Fibroblast of lung (primary cell): ENCODE data around the gene CALHM6. TPM values are rescaled to one million over a fixed set of nuclear protein-coding genes. Genes with fewer than 3 reads are reported as not detected.
A peak's percentile ranks its signal among the peaks of the same experiment; 100 is the strongest.

ENCODE experiments used
- DNase-seq, 2 donors: peaks; one replicate each; pipeline versions ENCODE4 v3.0.0 to v3.0.0-alpha.2; 2010; ENCODE audit warnings: low read depth in 2 of 2
- H2AFZ ChIP-seq: 2 replicates; pipeline ENCODE4 v1.5.1; 2012; ENCODE audit warnings: low read length, control low read depth, inconsistent platforms
- H3K27ac ChIP-seq: 2 replicates; pipeline ENCODE4 v1.5.1; 2011; ENCODE audit warnings: low read length, control low read depth; ENCODE audit not compliant: insufficient read depth
- H3K27me3 ChIP-seq: 2 replicates; pipeline ENCODE4 v1.5.1; 2011; ENCODE audit warnings: mild to moderate bottlenecking, low read length; ENCODE audit not compliant: control insufficient read depth, insufficient read depth
- H3K36me3 ChIP-seq: 2 replicates; pipeline ENCODE4 v1.5.1; 2011; ENCODE audit warnings: low read length; ENCODE audit not compliant: control insufficient read depth, insufficient read depth
- H3K4me1 ChIP-seq: 2 replicates; pipeline ENCODE4 v1.5.1; 2011; ENCODE audit warnings: low read length; ENCODE audit not compliant: control insufficient read depth, insufficient read depth; ENCODE audit errors: extremely low read depth
- H3K4me2 ChIP-seq: 2 replicates; pipeline ENCODE4 v1.5.1; 2011; ENCODE audit warnings: low read length, control low read depth; ENCODE audit not compliant: insufficient read depth; ENCODE audit errors: extremely low read depth
- H3K4me3 ChIP-seq, 4 experiments: fragments of 200-600 bp in 1 of 4; sonication (generic) in 1 of 4; replicated peaks in 1 of 4; 2 replicates each; pipeline ENCODE4 v1.5.1; 2011 to 2016; ENCODE audit warnings: low read length in 4 of 4, low read depth in 3 of 4, mild to moderate bottlenecking in 3 of 4, control low read depth in 2 of 4, inconsistent platforms in 1 of 4, mixed read lengths in 1 of 4; ENCODE audit not compliant: insufficient read depth in 1 of 4; ENCODE audit errors: control extremely low read depth in 1 of 4
- H3K79me2 ChIP-seq: 2 replicates; pipeline ENCODE4 v1.5.1; 2012; ENCODE audit warnings: mild to moderate bottlenecking, low read length, inconsistent platforms; ENCODE audit not compliant: control insufficient read depth, insufficient read depth
- H3K9ac ChIP-seq: 2 replicates; pipeline ENCODE4 v1.5.1; 2011; ENCODE audit warnings: mild to moderate bottlenecking, low read length, control low read depth; ENCODE audit not compliant: insufficient read depth
- H3K9me3 ChIP-seq: 2 replicates; pipeline ENCODE4 v1.5.1; 2012; ENCODE audit warnings: low read depth, low read length; ENCODE audit not compliant: control insufficient read depth, insufficient read depth
- H4K20me1 ChIP-seq: 2 replicates; pipeline ENCODE4 v1.5.1; 2011; ENCODE audit warnings: low read length; ENCODE audit not compliant: control insufficient read depth, insufficient read depth; ENCODE audit errors: extremely low read depth
- CTCF ChIP-seq, 2 donors: IDR thresholded peaks in 1 of 2; conservative IDR thresholded peaks in 1 of 2; 1 replicate in 1 of 2; 2 replicates in 1 of 2; pipeline ENCODE4 v1.5.1; 2011 to 2012; ENCODE audit warnings: low read length in 2 of 2, control low read depth in 1 of 2, inconsistent platforms in 1 of 2, low read depth in 1 of 2, mild to moderate bottlenecking in 1 of 2
- EZH2 ChIP-seq: IDR thresholded peaks from 2 replicates; pipeline ENCODE4 v1.5.1; 2012; ENCODE audit warnings: low read length, control low read depth, mild to moderate bottlenecking; ENCODE audit errors: missing control alignments
- polyA plus RNA-seq, 2 donors: library from polyadenylated mRNA; depleted of rRNA in 1 of 2; stranded (reverse) in 1 of 2; unstranded in 1 of 2; fragments of >200 nt; gene quantifications; 2 replicates each; pipeline ENCODE4 v1.2.1, GENCODE V29; 2011 to 2012; ENCODE audit warnings: missing spikeins in 1 of 2
- total RNA-seq: library from RNA; depleted of rRNA; stranded (reverse); fragments of >200 nt; gene quantifications from 2 replicates; pipeline ENCODE4 v1.2.1, GENCODE V29; 2014

Gene CALHM6
- total and polyA plus RNA-seq, 2 donors (not counting 1 experiment from before 2014, with no cell fraction given) = 0.33 to 1.3 TPM

- TF ChIP-seq CTCF (conservative IDR thresholded peaks at IDR 0.05 in 1 of 2, IDR thresholded peaks at IDR 0.05 in 1 of 2; ENCODE audit: low read depth in 1 of 2, low read length in 2 of 2) = no peak
- H3K27me3 ChIP-seq = no peaks in the 10 kb centered on the region
- H3K4me2 ChIP-seq = no peak overlapping the region
- no peak overlapping the region for H3K9ac ChIP-seq
- no peak overlapping the region for H3K4me3 ChIP-seq
- no peaks in the 10 kb centered on the region for H3K79me2 ChIP-seq
- H3K27ac ChIP-seq = no peak overlapping the region
- no peaks in the 10 kb centered on the region for H4K20me1 ChIP-seq
- no peaks in the 10 kb centered on the region for H3K9me3 ChIP-seq
- H3K36me3 ChIP-seq = no peaks in the 10 kb centered on the region
- no peak for DNase-seq
- H3K4me1 ChIP-seq = peaks cover 5% of the 10 kb centered on the region
- H2AFZ ChIP-seq = no peak overlapping the region
These were observed 23.5 kb upstream of the CALHM6 start for GRCh38 chr6:116437656-116438055.

- Histone ChIP-seq H3K9me3 (no peaks in the 10 kb centered on the region), H3K27ac (no peak overlapping the region), H3K4me2 (no peak overlapping the region), H3K4me1 (peaks cover 5% of the 10 kb centered on the region), H3K79me2 (no peaks in the 10 kb centered on the region), H3K36me3 (no peaks in the 10 kb centered on the region), H4K20me1 (no peaks in the 10 kb centered on the region), H3K4me3 (no peak overlapping the region), H3K27me3 (no peaks in the 10 kb centered on the region), H2AFZ (no peak overlapping the region), H3K9ac (no peak overlapping the region)
- TF ChIP-seq CTCF (conservative IDR thresholded peaks at IDR 0.05 in 1 of 2, IDR thresholded peaks at IDR 0.05 in 1 of 2; ENCODE audit: low read depth in 1 of 2, low read length in 2 of 2) (no peak), EZH2 (no peak)
- no peak for DNase-seq
These were observed 22.4 kb upstream of the CALHM6 start for GRCh38 chr6:116438590-116439448.

GRCh38 chr6:116439522-116440051 lies 21.6 kb upstream of the CALHM6 start:
- peak in 1 of 2 donors; percentile 72 for DNase-seq
- Histone ChIP-seq H3K4me1 (peaks cover 5% of the 10 kb centered on the region), H3K4me3 (no peak overlapping the region), H2AFZ (no peak overlapping the region), H3K36me3 (no peaks in the 10 kb centered on the region), H3K4me2 (no peak overlapping the region), H3K9me3 (no peaks in the 10 kb centered on the region), H3K27me3 (no peaks in the 10 kb centered on the region), H4K20me1 (no peaks in the 10 kb centered on the region), H3K27ac (no peak overlapping the region), H3K9ac (no peak overlapping the region), H3K79me2 (no peaks in the 10 kb centered on the region)
- no peak for TF ChIP-seq CTCF (conservative IDR thresholded peaks at IDR 0.05 in 1 of 2, IDR thresholded peaks at IDR 0.05 in 1 of 2; ENCODE audit: low read depth in 1 of 2, low read length in 2 of 2)
- no peak for TF ChIP-seq EZH2
